Caco-2 (cell line): Measurements from ENCODE around the gene CTXND1. TPM values are rescaled to one million over a fixed set of nuclear protein-coding genes. Genes with fewer than 3 reads are reported as not detected.

Experiments
- BruUV-seq: library from RNA; stranded (reverse); fragments of 400-500 nt; replicated peaks from 2 replicates; lab custom pipeline; 2021; lab: Mats Ljungman, UMichigan
- CTCF ChIA-PET: fragments of 300-600 bp; sonication (Branson Sonifier 250); formaldehyde crosslinking; loops from one replicate; lab custom pipeline; 2022; ENCODE audit warnings: antibody characterized with exemption; lab: Charles Lee
- POLR2A ChIA-PET: fragments of 300-600 bp; sonication (Branson Sonifier 250); formaldehyde crosslinking; loops from one replicate; lab custom pipeline; 2022; ENCODE audit warnings: antibody characterized with exemption; lab: Charles Lee
- DNase-seq, 2 experiments: peaks; one replicate each; pipeline versions ENCODE4 v3.0.0 to v3.0.0-alpha.2; 2020 to 2022
- H3K27me3 ChIP-seq: replicated peaks from 2 replicates; pipeline ENCODE4 v1.6.0; 2011; ENCODE audit warnings: low read length; ENCODE audit not compliant: control insufficient read depth, insufficient read depth
- H3K36me3 ChIP-seq: 2 replicates; pipeline ENCODE4 v1.5.1; 2011; ENCODE audit warnings: low read length; ENCODE audit not compliant: control insufficient read depth, insufficient read depth
- H3K4me1 ChIP-seq: fragments of 250-450 bp; sonication (Bioruptor Pico); 2 replicates; pipeline ENCODE4 v1.5.1; 2020; ENCODE audit warnings: mild to moderate bottlenecking
- H3K4me3 ChIP-seq: 2 replicates; pipeline ENCODE4 v1.5.1; 2011; ENCODE audit warnings: low read depth, mild to moderate bottlenecking, control low read depth, low read length
- H3K9me3 ChIP-seq: fragments of 250-450 bp; sonication (Bioruptor Pico); 2 replicates; pipeline ENCODE4 v1.5.1; 2020; ENCODE audit warnings: mild to moderate bottlenecking, moderate library complexity
- H3K27ac Mint-ChIP-seq: one replicate; pipeline ENCODE4 v1.8.0; 2022; ENCODE audit warnings: mixed read lengths; ENCODE audit not compliant: unreplicated experiment
- H3K27me3 Mint-ChIP-seq: one replicate; pipeline ENCODE4 v1.8.0; 2022; ENCODE audit warnings: mixed read lengths; ENCODE audit not compliant: insufficient read depth, unreplicated experiment
- H3K36me3 Mint-ChIP-seq: one replicate; pipeline ENCODE4 v1.8.0; 2022; ENCODE audit warnings: mild to moderate bottlenecking, mixed read lengths; ENCODE audit not compliant: insufficient read depth, unreplicated experiment
- H3K4me1 Mint-ChIP-seq: one replicate; pipeline ENCODE4 v1.8.0; 2022; ENCODE audit warnings: low read depth, mixed read lengths; ENCODE audit not compliant: unreplicated experiment
- H3K4me3 Mint-ChIP-seq: one replicate; pipeline ENCODE4 v1.8.0; 2022; ENCODE audit warnings: mild to moderate bottlenecking, moderate library complexity, mixed read lengths; ENCODE audit not compliant: unreplicated experiment
- H3K9me3 Mint-ChIP-seq: one replicate; pipeline ENCODE4 v1.8.0; 2022; ENCODE audit warnings: mixed read lengths; ENCODE audit not compliant: unreplicated experiment
- intact Hi-C: fragments of 100-400 bp; cut with micrococcal nuclease; formaldehyde crosslinking; loops from one replicate; pipeline ENCODE4 v1.10.0; 2022; ENCODE audit not compliant: unreplicated experiment
- total RNA-seq: library from RNA; stranded (reverse); gene quantifications from 2 replicates; pipeline ENCODE4 v1.2.3, GENCODE V29; 2022
- TF ChIP-seq, protein P1 (sequence below), 2 experiments: fragments of 200-600 bp in 1 of 2; IDR thresholded peaks; 1 replicate in 1 of 2; 2 replicates in 1 of 2; pipeline versions ENCODE4 v1.5.1 to v1.8.0; 2011 to 2022; ENCODE audit warnings: antibody characterized with exemption in 1 of 2, control low read depth in 1 of 2, inconsistent platforms in 1 of 2, low read depth in 1 of 2, low read length in 1 of 2, mild to moderate bottlenecking in 1 of 2, moderate library complexity in 1 of 2; ENCODE audit not compliant: insufficient read depth in 1 of 2, severe bottlenecking in 1 of 2, unreplicated experiment in 1 of 2

Gene CTXND1
- total RNA-seq, 1 experiment from 2014 or later = 0.05 TPM

DNA sequence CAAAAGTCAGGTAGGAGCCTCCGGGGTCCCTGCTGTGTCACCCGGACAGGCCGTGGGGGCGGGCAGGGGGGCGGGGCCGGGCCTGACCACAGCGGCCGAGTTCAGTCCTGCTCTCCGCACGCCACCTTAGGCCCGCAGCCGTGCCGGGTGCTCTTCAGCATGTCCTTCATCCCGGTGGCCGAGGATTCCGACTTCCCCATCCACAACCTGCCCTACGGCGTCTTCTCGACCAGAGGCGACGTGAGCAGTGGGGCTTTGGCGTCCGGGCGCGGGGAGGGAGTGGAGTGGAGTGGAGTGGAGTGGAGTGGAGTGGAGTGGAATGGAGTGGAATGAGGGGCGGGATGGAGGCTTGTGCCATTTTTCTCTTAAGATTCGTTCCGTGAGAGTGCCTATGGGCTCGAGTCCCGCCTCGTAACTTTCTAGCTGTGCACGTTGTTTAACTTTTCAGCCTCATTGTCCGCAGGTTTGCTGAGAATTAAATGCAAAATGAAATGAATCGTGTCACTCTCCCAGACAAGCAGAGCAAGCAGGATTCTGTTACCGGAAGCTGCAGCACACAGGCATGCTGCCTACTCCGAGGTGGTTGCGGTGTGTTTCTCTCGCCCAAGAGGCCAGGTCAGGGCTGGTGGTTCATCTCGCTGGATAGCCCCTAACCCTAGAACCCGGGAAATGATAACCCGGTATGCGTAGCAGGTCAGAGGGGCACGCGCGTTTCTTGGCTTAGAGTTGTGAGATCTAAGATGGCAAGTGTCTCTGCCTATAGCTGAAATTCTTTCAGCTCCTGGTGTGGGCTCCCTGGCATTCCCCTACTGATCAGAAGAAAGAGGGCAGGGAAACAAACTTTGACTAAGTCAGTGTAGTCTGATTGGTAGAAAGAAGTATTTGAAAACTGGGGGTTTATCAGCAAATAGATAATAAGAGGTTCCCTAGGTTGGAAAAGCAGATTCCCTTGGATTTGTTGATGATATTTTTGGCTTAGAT, 98.8 kb downstream of the CTXND1 start, which contains the start of gene FAH:
TSS of gene FAH (plus strand) at position 104 of the 981 bp plus-strand sequence. CDS start at position 160, 56 bp downstream.
- BruUV-seq = TSS peak; percentile 48
- no peaks in the 10 kb centered on the region for H3K9me3 Mint-ChIP-seq
- peak within 1 kb of the TSS; percentile 84 for H3K4me3 Mint-ChIP-seq
- TF ChIP-seq, protein P1, sequence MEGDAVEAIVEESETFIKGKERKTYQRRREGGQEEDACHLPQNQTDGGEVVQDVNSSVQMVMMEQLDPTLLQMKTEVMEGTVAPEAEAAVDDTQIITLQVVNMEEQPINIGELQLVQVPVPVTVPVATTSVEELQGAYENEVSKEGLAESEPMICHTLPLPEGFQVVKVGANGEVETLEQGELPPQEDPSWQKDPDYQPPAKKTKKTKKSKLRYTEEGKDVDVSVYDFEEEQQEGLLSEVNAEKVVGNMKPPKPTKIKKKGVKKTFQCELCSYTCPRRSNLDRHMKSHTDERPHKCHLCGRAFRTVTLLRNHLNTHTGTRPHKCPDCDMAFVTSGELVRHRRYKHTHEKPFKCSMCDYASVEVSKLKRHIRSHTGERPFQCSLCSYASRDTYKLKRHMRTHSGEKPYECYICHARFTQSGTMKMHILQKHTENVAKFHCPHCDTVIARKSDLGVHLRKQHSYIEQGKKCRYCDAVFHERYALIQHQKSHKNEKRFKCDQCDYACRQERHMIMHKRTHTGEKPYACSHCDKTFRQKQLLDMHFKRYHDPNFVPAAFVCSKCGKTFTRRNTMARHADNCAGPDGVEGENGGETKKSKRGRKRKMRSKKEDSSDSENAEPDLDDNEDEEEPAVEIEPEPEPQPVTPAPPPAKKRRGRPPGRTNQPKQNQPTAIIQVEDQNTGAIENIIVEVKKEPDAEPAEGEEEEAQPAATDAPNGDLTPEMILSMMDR (IDR thresholded peaks at IDR 0.05; ENCODE audit: insufficient read depth in 1 of 2, low read depth in 1 of 2, low read length in 1 of 2, severe bottlenecking in 1 of 2, unreplicated experiment in 1 of 2) = no peak
- peaks cover 3% of the 10 kb centered on the region for H3K27me3 Mint-ChIP-seq
- no peaks in the 10 kb centered on the region for H3K36me3 ChIP-seq
- H3K9me3 ChIP-seq = no peaks in the 10 kb centered on the region
- POLR2A ChIA-PET = interaction anchor here (0.6 to 0.8 kb wide), 3 partner anchors 53 to 847 kb away, joined by 3 to 16 read pairs (median 7); no protein-coding TSS in a partner anchor
- peak within 1 kb of the TSS; percentile 87 for H3K4me3 ChIP-seq
- no peak within 1 kb of the TSS for H3K27ac Mint-ChIP-seq
- no peaks in the 10 kb centered on the region for H3K27me3 ChIP-seq
- intact Hi-C loops = loop anchor here (1.0 to 10.0 kb wide), 2 partner anchors 94 to 228 kb away; partner anchors contain the start of gene ZFAND6
- H3K4me1 ChIP-seq = peaks cover 9% of the 10 kb centered on the region; the same call in 1 of the 2 replicates
- DNase-seq = peak in 1 of 2 experiments; percentile 18
- CTCF ChIA-PET = interaction anchor here (1.7 kb wide), 1 partner anchor 20 kb away, joined by 6 read pairs; no protein-coding TSS in a partner anchor
- H3K4me1 Mint-ChIP-seq = peaks cover 7% of the 10 kb centered on the region
- no peaks in the 10 kb centered on the region for H3K36me3 Mint-ChIP-seq

DNA sequence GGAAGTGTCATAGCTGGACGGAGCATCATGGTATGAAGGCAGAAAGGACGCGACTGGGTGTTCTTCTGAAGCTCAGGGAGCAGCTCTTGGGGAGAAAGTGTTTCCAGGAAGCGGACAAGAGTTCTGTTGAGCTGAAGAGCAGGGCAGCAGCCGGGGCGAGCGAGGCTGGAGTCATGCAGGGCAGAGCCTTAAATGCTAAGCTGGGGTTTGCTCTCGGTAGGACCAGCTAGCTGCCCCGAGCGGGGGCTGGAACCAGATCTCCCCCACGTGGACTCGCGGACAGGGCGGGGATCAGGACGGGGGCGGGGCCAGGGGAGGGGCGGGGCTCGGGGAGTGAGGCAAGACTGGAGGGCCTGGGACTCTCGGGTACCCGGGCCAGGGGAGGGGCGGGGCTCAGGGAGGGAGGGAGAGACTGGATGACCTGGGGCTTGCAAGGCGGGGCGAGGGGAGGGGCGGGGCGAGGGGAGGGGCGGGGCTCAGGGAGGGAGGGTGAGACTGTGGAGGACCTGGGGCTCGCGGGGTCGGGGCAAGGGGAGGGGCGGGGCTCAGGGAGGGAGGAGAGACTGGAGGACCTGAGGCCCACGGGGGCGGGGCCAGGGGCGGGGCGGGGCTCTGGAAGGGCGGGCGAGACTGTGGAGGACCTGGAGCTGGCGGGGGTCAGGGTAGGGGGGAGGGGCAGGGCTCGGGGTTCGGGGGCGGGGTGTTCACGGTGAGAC, 99.7 kb downstream of the CTXND1 start:
- Histone ChIP-seq H3K4me1 (peaks cover 9% of the 10 kb centered on the region; the same call in 1 of the 2 replicates), H3K9me3 (no peaks in the 10 kb centered on the region), H3K27me3 (no peaks in the 10 kb centered on the region), H3K4me3 (peak overlapping the region; percentile 87), H3K36me3 (no peaks in the 10 kb centered on the region)
- Mint-ChIP-seq H3K4me3 (peak overlapping the region; percentile 84), H3K4me1 (peaks cover 7% of the 10 kb centered on the region), H3K27ac (no peak overlapping the region), H3K36me3 (no peaks in the 10 kb centered on the region), H3K9me3 (no peaks in the 10 kb centered on the region), H3K27me3 (peaks cover 3% of the 10 kb centered on the region)
- ChIA-PET CTCF (interaction anchor here (1.7 kb wide), 1 partner anchor 21 kb away, joined by 6 read pairs; no protein-coding TSS in a partner anchor), POLR2A (interaction anchor here (0.7 to 0.8 kb wide), 2 partner anchors 52 to 624 kb away, joined by 7 to 16 read pairs; no protein-coding TSS in a partner anchor)
- DNase-seq = peak; percentile 90 to 98
- intact Hi-C loops = loop anchor here (1.0 to 10.0 kb wide), 2 partner anchors 93 to 228 kb away; partner anchors contain the start of gene ZFAND6
- BruUV-seq = no TSS peak
- TF ChIP-seq, protein P1 (IDR thresholded peaks at IDR 0.05; ENCODE audit: insufficient read depth in 1 of 2, low read depth in 1 of 2, low read length in 1 of 2, severe bottlenecking in 1 of 2, unreplicated experiment in 1 of 2) = no peak
